Endothelial cell of umbilical vein (primary cell): ENCODE results near the gene SELPLG.

Experiments used
- CTCF ChIP-seq, 2 donors: IDR thresholded peaks; 1 replicate in 1 of 2; 2 replicates in 1 of 2; pipeline ENCODE4 v1.5.1; 2011; ENCODE audit warnings: low read length in 2 of 2, mild to moderate bottlenecking in 2 of 2, moderate library complexity in 2 of 2, control low read depth in 1 of 2, inconsistent platforms in 1 of 2, low read depth in 1 of 2; ENCODE audit not compliant: insufficient read depth in 1 of 2; ENCODE audit errors: extremely low read depth in 1 of 2
- EZH2 ChIP-seq: IDR thresholded peaks from 2 replicates; pipeline ENCODE4 v1.6.1; 2012; ENCODE audit warnings: borderline replicate concordance, low read depth, mild to moderate bottlenecking, moderate library complexity, low read length, inconsistent platforms; ENCODE audit not compliant: severe bottlenecking
- POLR2AphosphoS5 ChIP-seq: IDR thresholded peaks from 2 replicates; pipeline ENCODE4 v1.6.1; 2012; ENCODE audit warnings: low read depth, mild to moderate bottlenecking, control low read depth, low read length, moderate library complexity; ENCODE audit not compliant: insufficient read depth

- TF ChIP-seq EZH2: no peak
- TF ChIP-seq CTCF (IDR thresholded peaks at IDR 0.05; ENCODE audit: extremely low read depth in 1 of 2, insufficient read depth in 1 of 2, low read depth in 1 of 2, low read length in 2 of 2): no peak
- TF ChIP-seq POLR2AphosphoS5: no peak
These were observed 4.5 kb downstream of the SELPLG start for GRCh38 chr12:108629151-108629550.
